Right lobe of liver (tissue), 6 donors: ENCODE measurements around the gene CELF4. TPM values are rescaled to one million over a fixed set of nuclear protein-coding genes. Genes with fewer than 3 reads are reported as not detected.

Experiments used
- ATAC-seq, 4 donors: fragments of 200-7000 bp; cut with Tn5 transposase; one replicate each; pipeline ENCODE4 v1.9.1; 2020; ENCODE audit warnings: mild to moderate bottlenecking in 4 of 4, moderate library complexity in 4 of 4
- DNase-seq, 3 donors: peaks; one replicate each; pipeline ENCODE4 v3.0.0-alpha.2; 2020
- H3K27ac ChIP-seq, 3 donors: fragments of 200-600 bp; one replicate each; pipeline ENCODE4 v1.8.0; 2022
- H3K27me3 ChIP-seq, 2 donors: fragments of 200-600 bp; one replicate each; pipeline ENCODE4 v1.8.0; 2022
- H3K36me3 ChIP-seq, 4 donors: fragments of 200-600 bp; sonication (generic) in 1 of 4; one replicate each; pipeline versions ENCODE4 v1.5.1 to v1.8.0; 2017 to 2022; ENCODE audit warnings: control low read depth in 1 of 4
- H3K4me1 ChIP-seq, 4 donors: fragments of 200-600 bp; sonication (generic) in 1 of 4; one replicate each; pipeline versions ENCODE4 v1.5.1 to v1.8.0; 2017 to 2022; ENCODE audit warnings: control low read depth in 1 of 4
- H3K4me3 ChIP-seq, 3 donors: fragments of 200-600 bp; one replicate each; pipeline ENCODE4 v1.8.0; 2022
- H3K9me3 ChIP-seq, 4 donors: fragments of 200-600 bp; sonication (generic) in 1 of 4; one replicate each; pipeline versions ENCODE4 v1.5.1 to v1.8.0; 2017 to 2022; ENCODE audit warnings: control low read depth in 1 of 4
- CTCF ChIP-seq, 4 donors: fragments of 200-600 bp in 3 of 4; fragments of 450-650 bp in 1 of 4; IDR thresholded peaks; one replicate each; pipeline versions ENCODE4 v1.5.1 to v1.8.0; 2016 to 2022; ENCODE audit warnings: antibody characterized with exemption in 4 of 4, mild to moderate bottlenecking in 2 of 4
- POLR2A ChIP-seq: fragments of 450-650 bp; IDR thresholded peaks from one replicate; pipeline ENCODE4 v1.6.1; 2017; ENCODE audit warnings: antibody characterized with exemption, mild to moderate bottlenecking
- WGBS: methylation state at CpG from one replicate; pipeline ENCODE4 v1.1.6; 2018; ENCODE audit warnings: low coverage, low lambda C conversion rate; ENCODE audit not compliant: insufficient coverage; ENCODE audit errors: missing lambda C conversion rate; 5-methylcytosine and 5-hydroxymethylcytosine counted together
- intact Hi-C, 2 donors: fragments of 100-400 bp; cut with DNase I; formaldehyde crosslinking; loops; one replicate each; pipeline versions ENCODE4 v1.11.2 to v1.14.1; 2022
- total RNA-seq, 6 experiments: library from RNA; depleted of rRNA in 2 of 6; stranded (reverse); fragments of >200 nt in 2 of 6; fragmentation: NEBNext Ultra II Directional in 3 of 6; extraction: Animal tissue kit (Norgen Biotek cat#: 25700) in 3 of 6; gene quantifications; one replicate each; pipeline versions ENCODE4 v1.1.0 to v1.2.4, GENCODE V29; 2016 to 2023
- donor health status: DM: no; HTN: yes; CAD: no.
- donor health status: DM: no; HTN: no; CAD: no.
- donor health status: DM: no; HTN: no; CAD: no.
- donor health status: DM: no; HTN: yes; CAD: no.
- donor health status: DM: no; HTN: yes; CAD: no.

Gene CELF4
- total RNA-seq, 6 experiments from 2014 or later = 0.06 TPM; not detected in 5

- 60% methylated on average over 7 of the region's 7 CpGs for WGBS
- H3K27me3 ChIP-seq = no peaks in the 10 kb centered on the region
- DNase-seq = no peak
- H3K4me1 ChIP-seq = no peaks in the 10 kb centered on the region
- H3K36me3 ChIP-seq = no peaks in the 10 kb centered on the region
- no peaks in the 10 kb centered on the region for H3K9me3 ChIP-seq
- TF ChIP-seq CTCF (IDR thresholded peaks at IDR 0.05) = no peak
- TF ChIP-seq POLR2A = no peak
- intact Hi-C loops = loop anchor here (5.0 to 10.0 kb wide), 2 partner anchors 92 to 99 kb away; no protein-coding TSS in a partner anchor
- ATAC-seq = no peak
- no peak overlapping the region for H3K4me3 ChIP-seq
- H3K27ac ChIP-seq = no peak overlapping the region
These were observed 120.2 kb downstream of the CELF4 start for GRCh38 chr18:37445368-37445767.

GRCh38 chr18:37443325-37444055 lies 122.1 kb downstream of the CELF4 start:
- intact Hi-C loops = loop anchor here in 1 of 2 donors (10.0 kb wide), 1 partner anchor 101 kb away; no protein-coding TSS in a partner anchor
- Histone ChIP-seq H3K27ac (no peak overlapping the region), H3K4me1 (no peaks in the 10 kb centered on the region), H3K9me3 (no peaks in the 10 kb centered on the region), H3K4me3 (no peak overlapping the region), H3K36me3 (no peaks in the 10 kb centered on the region), H3K27me3 (no peaks in the 10 kb centered on the region)
- DNase-seq (no peak), ATAC-seq (no peak)
- TF ChIP-seq POLR2A (no peak), CTCF (IDR thresholded peaks at IDR 0.05) (no peak)
- 87% methylated on average over 8 of the region's 12 CpGs for WGBS

- Histone ChIP-seq H3K27me3 (no peaks in the 10 kb centered on the region), H3K4me3 (no peak overlapping the region), H3K9me3 (no peaks in the 10 kb centered on the region), H3K4me1 (no peaks in the 10 kb centered on the region), H3K27ac (no peak overlapping the region), H3K36me3 (no peaks in the 10 kb centered on the region)
- intact Hi-C loops = loop anchor here in 1 of 2 donors (10.0 kb wide), 1 partner anchor 102 kb away; no protein-coding TSS in a partner anchor
- 72% methylated on average over 4 of the region's 11 CpGs for WGBS
- ATAC-seq (no peak), DNase-seq (no peak)
- TF ChIP-seq CTCF (IDR thresholded peaks at IDR 0.05) (no peak), POLR2A (no peak)
These were observed 123.1 kb downstream of the CELF4 start for GRCh38 chr18:37442477-37442876.

- 80% methylated on average over 10 of the region's 11 CpGs for WGBS
- no peaks in the 10 kb centered on the region for H3K36me3 ChIP-seq
- ATAC-seq = no peak
- no peak for DNase-seq
- H3K27ac ChIP-seq = no peak overlapping the region
- H3K4me1 ChIP-seq = no peaks in the 10 kb centered on the region
- H3K9me3 ChIP-seq = no peaks in the 10 kb centered on the region
- no peaks in the 10 kb centered on the region for H3K27me3 ChIP-seq
- TF ChIP-seq CTCF (IDR thresholded peaks at IDR 0.05) (no peak), POLR2A (no peak)
- H3K4me3 ChIP-seq = no peak overlapping the region
- intact Hi-C loops = loop anchor here in 1 of 2 donors (10.0 kb wide), 1 partner anchor 103 kb away; no protein-coding TSS in a partner anchor
These were observed 123.8 kb downstream of the CELF4 start for GRCh38 chr18:37441821-37442220.
